ENCODE data around the gene GBF1.

DNA sequence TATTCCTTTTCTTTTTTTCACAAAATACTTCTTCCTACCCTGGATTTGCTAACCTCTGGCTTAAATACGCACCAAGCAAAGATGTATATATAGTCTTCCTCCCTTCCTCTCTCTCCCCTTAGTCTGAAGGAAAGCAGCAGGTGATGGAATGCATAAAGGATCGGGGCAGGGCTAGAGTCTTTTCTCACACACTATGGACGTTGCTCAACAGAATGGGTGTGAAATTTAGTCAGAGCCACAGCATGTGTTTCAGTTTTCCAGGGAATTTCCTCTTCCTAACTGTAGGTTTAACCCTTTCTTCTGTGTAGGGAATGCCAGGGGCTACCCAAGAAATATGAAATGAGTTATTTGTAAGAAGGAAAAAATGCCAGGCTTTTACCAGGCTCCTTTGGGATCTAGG, 78.7 kb downstream of the GBF1 start:
- no peak for TF ChIP-seq EZH2phosphoT487 (IDR thresholded peaks at IDR 0.05; ENCODE audit: borderline replicate concordance, low read depth)
- TF ChIP-seq RFX5 (IDR thresholded peaks at IDR 0.05; ENCODE audit: low read length): no peak
- no peak for TF ChIP-seq USF2 (IDR thresholded peaks at IDR 0.05; ENCODE audit: borderline replicate concordance, low read depth, low read length)
